HEK293 (cell line): Measurements from ENCODE around the gene SMIM13.
"Not testable (repeated sequence)": the region's sequence is repeated elsewhere in the genome, so short reads cannot be mapped to it uniquely, and the experiment has no call there.

Experiments used
- CTCF ChIP-seq: fragments of 450-650 bp; formaldehyde crosslinking; IDR thresholded peaks from 2 replicates; pipeline ENCODE4 v1.5.1; 2016; ENCODE audit warnings: missing biosample characterization, missing genetic modification characterization
- PBX3 ChIP-seq: sonication (generic); formaldehyde crosslinking; IDR thresholded peaks from 2 replicates; pipeline ENCODE4 v1.8.1; 2022; ENCODE audit warnings: mild to moderate bottlenecking, moderate library complexity, missing genetic modification reagents
- PRDM1 ChIP-seq: fragments of 450-650 bp; formaldehyde crosslinking; IDR thresholded peaks from 2 replicates; pipeline ENCODE4; 2016; ENCODE audit warnings: missing biosample characterization, missing genetic modification characterization
- SP2 ChIP-seq: fragments of 450-650 bp; formaldehyde crosslinking; IDR thresholded peaks from 2 replicates; pipeline ENCODE4 v1.5.1; 2016; ENCODE audit warnings: missing biosample characterization, missing genetic modification characterization
- SP3 ChIP-seq: fragments of 450-650 bp; formaldehyde crosslinking; IDR thresholded peaks from 2 replicates; pipeline ENCODE4 v1.5.1; 2016; ENCODE audit warnings: missing biosample characterization, missing genetic modification characterization
- ZBTB8A ChIP-seq: fragments of 450-650 bp; formaldehyde crosslinking; IDR thresholded peaks from 2 replicates; pipeline ENCODE4 v1.5.1; 2016; ENCODE audit warnings: missing biosample characterization, missing genetic modification characterization
- ZNF214 ChIP-seq: fragments of 450-650 bp; formaldehyde crosslinking; IDR thresholded peaks from 2 replicates; pipeline ENCODE4 v1.5.1; 2017; ENCODE audit warnings: missing biosample characterization, mild to moderate bottlenecking, missing genetic modification characterization, borderline replicate concordance
- ZNF394 ChIP-seq: fragments of 450-650 bp; formaldehyde crosslinking; IDR thresholded peaks from 2 replicates; pipeline ENCODE4 v1.5.1; 2016; ENCODE audit warnings: missing biosample characterization, missing genetic modification characterization, mild to moderate bottlenecking, moderate library complexity, borderline replicate concordance
- ZNF571 ChIP-seq: fragments of 450-650 bp; formaldehyde crosslinking; IDR thresholded peaks from 2 replicates; pipeline ENCODE4 v1.5.0; 2017; ENCODE audit warnings: missing biosample characterization, missing genetic modification characterization
- ZNF777 ChIP-seq: fragments of 450-650 bp; formaldehyde crosslinking; IDR thresholded peaks from 2 replicates; pipeline ENCODE4 v1.5.1; 2017; ENCODE audit warnings: missing biosample characterization, missing genetic modification characterization, borderline replicate concordance
- ZNF792 ChIP-seq: fragments of 450-650 bp; formaldehyde crosslinking; IDR thresholded peaks from 2 replicates; pipeline ENCODE4 v1.5.1; 2016; ENCODE audit warnings: missing biosample characterization, missing genetic modification characterization
- ZSCAN5A ChIP-seq: fragments of 450-650 bp; formaldehyde crosslinking; IDR thresholded peaks from 2 replicates; pipeline ENCODE4 v1.5.1; 2016; ENCODE audit warnings: missing biosample characterization, missing genetic modification characterization

GRCh38 chr6:11091141-11091540 is 2.5 kb upstream of the SMIM13 start:
- TF ChIP-seq ZSCAN5A; CTCF (tag by site-specific recombination); SP3 (tag by site-specific recombination); ZNF792; PBX3 (CRISPR knock-in tag); ZNF571 (tag by site-specific recombination); ZBTB8A (tag by site-specific recombination); SP2 (tag by site-specific recombination); ZNF777; ZNF214; PRDM1 (tag by site-specific recombination); ZNF394 (tag by site-specific recombination): not testable (repeated sequence)
